ENCODE data around the gene FKBP8.

DNA sequence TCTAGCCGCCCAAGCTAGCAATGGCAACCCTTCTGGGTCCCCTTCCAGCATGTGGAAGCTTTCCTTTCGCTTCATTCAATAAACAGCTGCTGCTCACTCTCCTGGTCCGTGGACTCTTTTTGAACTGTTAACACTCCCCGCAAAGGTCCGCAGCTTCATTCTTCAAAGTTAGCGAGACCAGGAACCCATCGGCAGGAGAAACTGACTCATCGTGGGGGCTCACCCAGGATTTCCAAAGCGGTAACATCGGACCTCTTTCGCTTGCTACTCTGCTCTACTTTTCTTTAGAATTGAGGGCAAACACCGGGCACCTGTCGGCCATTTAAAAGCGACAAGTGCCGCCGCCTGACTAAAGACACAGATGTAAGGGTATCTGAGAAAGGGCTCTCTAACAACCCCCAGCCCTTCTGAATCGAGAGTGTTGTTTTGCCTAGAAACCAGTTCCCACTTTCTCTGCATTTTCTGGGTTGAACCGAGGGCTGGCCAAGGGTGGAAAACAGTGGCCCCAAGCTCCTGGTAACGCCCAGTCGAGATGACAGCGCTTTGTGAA, 34.1 kb upstream of the FKBP8 start:
- TF ChIP-seq, protein P1, sequence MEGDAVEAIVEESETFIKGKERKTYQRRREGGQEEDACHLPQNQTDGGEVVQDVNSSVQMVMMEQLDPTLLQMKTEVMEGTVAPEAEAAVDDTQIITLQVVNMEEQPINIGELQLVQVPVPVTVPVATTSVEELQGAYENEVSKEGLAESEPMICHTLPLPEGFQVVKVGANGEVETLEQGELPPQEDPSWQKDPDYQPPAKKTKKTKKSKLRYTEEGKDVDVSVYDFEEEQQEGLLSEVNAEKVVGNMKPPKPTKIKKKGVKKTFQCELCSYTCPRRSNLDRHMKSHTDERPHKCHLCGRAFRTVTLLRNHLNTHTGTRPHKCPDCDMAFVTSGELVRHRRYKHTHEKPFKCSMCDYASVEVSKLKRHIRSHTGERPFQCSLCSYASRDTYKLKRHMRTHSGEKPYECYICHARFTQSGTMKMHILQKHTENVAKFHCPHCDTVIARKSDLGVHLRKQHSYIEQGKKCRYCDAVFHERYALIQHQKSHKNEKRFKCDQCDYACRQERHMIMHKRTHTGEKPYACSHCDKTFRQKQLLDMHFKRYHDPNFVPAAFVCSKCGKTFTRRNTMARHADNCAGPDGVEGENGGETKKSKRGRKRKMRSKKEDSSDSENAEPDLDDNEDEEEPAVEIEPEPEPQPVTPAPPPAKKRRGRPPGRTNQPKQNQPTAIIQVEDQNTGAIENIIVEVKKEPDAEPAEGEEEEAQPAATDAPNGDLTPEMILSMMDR (IDR thresholded peaks at IDR 0.05; ENCODE audit: poor library complexity): no peak
- TF ChIP-seq EZH2 (IDR thresholded peaks at IDR 0.05; ENCODE audit: borderline replicate concordance) (no peak), EZH2phosphoT487 (IDR thresholded peaks at IDR 0.05; ENCODE audit: low read depth, severe bottlenecking, unreplicated experiment) (no peak)
